ENCODE measurements around the gene TLNRD1.

The TLNRD1 gene

GRCh38 chr15:81002009-81002330 is 1.2 kb downstream of the TLNRD1 start:
- no peak for DNase-seq (ENCODE audit: low read depth in 2 of 2)

GRCh38 chr15:81002331-81003096 is 1.8 kb downstream of the TLNRD1 start:
- DNase-seq (ENCODE audit: low read depth in 2 of 2) = no peak

DNA sequence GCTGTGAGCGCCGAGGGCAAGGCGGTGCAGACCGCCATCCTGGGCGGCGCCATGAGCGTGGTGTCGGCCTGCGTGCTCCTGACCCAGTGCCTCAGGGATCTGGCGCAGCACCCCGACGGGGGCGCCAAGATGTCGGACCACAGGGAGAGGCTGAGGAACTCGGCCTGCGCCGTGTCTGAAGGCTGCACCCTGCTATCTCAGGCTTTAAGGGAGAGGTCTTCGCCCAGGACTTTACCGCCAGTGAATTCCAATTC is 2.3 kb downstream of the TLNRD1 start:
- no peak for DNase-seq (ENCODE audit: low read depth in 2 of 2)

DNA sequence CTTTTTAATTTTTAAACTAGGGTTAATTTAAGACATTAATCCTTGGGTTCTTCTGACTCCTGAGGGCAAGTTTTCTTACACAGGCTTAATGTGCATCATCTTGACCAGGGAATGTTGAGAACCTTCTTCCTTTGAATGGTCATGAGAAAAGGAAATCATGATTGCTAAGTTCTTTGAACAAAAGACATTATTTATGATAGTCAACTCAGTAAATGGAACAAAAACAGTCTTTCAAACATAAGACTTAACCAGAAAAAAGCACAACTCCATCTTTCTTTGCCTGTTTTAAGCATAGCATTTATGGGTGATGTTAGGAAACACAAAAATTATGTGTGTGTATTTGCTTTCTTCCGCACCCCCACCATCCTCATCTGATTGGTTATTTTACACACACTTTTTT is 5.4 kb downstream of the TLNRD1 start:
- no peak for DNase-seq (ENCODE audit: low read depth in 2 of 2)

- no peak for DNase-seq (ENCODE audit: low read depth in 2 of 2)
These were observed 6.8 kb downstream of the TLNRD1 start for GRCh38 chr15:81007428-81008064.

DNA sequence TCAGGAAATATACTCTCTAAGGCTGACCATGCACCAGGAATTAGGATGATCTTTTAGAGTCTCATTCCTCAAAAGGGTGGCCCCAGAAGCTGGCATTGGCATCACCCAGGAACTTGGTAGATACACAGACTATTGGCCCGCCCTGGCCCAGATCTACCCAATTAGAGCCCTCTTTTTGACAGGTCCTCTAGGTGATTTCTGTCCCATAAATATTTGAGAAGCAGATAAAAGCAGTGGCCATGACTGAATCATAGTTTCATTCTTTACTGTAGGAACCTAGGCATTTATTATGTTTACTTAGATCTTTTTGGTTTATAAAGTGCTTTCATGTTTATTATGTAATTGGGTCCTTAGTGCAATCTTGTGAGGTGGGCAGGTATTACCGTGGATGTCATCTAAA is 7.6 kb downstream of the TLNRD1 start:
- no peak for DNase-seq (ENCODE audit: low read depth in 2 of 2)

- no peak for DNase-seq (ENCODE audit: low read depth in 2 of 2)
These were observed 9.4 kb downstream of the TLNRD1 start for GRCh38 chr15:81010086-81010485.

DNA sequence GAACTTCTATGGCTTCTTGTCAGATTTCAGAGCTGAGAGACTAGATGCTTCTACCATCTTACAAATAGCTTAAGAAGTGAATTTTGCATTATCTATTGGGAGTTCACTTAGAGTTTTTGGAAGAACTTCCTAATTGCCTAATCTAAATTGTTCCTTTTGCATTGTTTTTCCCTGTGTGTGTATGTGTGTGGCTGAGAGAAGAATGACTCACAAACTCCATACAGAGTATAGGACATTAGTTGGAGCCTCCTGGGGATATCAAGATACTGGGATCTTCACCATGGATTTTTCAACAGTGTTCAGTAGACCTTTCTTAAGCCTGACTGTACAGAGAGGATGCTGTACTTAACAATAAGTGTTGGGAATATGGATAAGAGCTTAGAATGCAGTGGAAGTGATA is 10.9 kb downstream of the TLNRD1 start:
- no peak for DNase-seq (ENCODE audit: low read depth in 2 of 2)

DNA sequence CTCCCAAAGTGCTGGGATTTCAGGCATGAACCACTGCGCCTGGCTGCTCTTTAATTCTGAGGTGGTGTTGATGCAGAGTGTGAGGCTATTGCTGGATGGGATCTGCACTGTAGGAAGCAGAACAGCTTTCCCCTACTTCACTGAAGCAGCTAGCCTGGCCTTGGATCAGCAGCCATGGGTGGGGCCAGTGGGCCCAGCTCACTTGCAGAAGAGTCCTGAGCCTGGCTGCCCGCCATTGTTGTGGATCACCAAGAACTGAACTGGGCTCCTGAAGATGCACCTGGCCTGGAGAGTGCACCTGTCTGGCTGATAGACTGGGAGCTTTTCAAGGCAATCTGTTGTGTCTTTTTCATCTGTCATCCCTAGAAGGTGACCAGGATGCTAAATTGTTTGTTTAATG is 11.9 kb downstream of the TLNRD1 start:
- no peak for DNase-seq (ENCODE audit: low read depth in 2 of 2)

DNA sequence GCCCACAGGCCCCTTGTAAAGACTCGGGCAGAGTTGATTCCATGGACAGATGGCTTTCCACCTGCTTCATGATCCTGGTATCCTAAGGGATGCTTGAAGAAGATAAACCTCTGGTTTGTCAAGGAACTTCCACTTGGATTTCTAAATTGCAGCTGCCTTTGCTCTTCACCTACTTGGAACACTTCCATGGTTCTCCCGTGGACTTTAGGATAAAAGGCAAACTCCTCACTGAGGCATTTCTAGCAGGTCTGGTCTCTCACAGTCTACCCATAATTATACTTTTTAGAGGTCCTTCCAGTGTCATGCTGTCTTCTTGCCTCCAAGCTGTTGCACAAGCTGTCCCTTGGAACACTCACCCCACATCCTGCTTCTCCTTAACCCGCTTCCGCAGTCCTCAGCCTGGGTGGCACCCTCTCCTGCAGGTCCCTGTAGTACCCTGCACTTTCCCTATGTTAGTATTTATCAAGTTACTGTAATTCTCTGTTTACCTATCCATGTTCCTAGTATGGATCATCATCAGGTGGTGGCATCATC is 12.7 kb downstream of the TLNRD1 start:
- DNase-seq (ENCODE audit: low read depth in 2 of 2) = no peak

- no peak for DNase-seq (ENCODE audit: low read depth in 2 of 2)
These were observed 13.8 kb downstream of the TLNRD1 start for GRCh38 chr15:81014446-81015093.

GRCh38 chr15:81015621-81016488 is 15.1 kb downstream of the TLNRD1 start:
- DNase-seq (ENCODE audit: low read depth in 2 of 2) = no peak

- DNase-seq (ENCODE audit: low read depth in 2 of 2) = no peak
These were observed 15.9 kb downstream of the TLNRD1 start for GRCh38 chr15:81016489-81017068.

DNA sequence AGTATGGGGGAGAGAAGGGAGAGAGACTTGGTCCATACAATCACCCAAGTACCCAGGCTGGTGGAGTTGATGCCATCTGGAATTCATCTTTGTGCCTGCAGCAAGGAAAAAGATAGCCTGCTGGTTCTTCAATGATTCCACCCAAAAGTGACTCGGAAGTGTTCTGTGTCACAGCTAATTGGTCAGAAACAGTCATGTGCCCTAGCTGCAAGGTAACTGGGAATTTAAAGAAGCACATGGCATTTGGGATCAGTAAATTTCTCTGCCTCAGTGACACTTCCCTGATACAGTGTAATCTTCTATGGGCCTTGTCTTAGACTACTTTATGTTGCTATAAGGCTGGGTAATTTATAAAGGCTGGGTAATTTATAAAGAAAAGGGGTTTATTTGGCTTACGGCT is 17.5 kb downstream of the TLNRD1 start:
- no peak for DNase-seq (ENCODE audit: low read depth in 2 of 2)

DNA sequence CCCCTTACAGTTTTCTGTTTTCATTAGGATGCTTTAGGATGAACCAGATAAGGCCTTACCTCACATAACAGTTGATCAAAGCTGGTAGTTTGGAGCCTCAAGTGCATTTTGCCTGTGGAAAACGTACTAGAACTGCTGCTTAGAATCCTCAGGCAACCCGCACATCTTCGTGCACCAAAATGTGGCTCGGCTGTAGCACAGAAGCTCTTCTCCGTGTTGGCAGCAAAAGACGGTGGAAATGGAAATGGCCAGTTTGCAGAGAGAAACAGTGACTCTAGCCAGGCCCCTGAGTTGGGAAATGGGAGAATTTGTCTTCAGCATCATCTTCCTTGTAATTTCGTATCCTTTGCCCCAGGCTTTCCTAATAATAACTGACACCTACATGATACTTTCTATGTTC is 20.6 kb downstream of the TLNRD1 start:
- DNase-seq (ENCODE audit: low read depth in 2 of 2) = no peak

- DNase-seq (ENCODE audit: low read depth in 2 of 2) = no peak
These were observed 23.0 kb downstream of the TLNRD1 start for GRCh38 chr15:81023483-81024264.

GRCh38 chr15:81024265-81024872 is 23.6 kb downstream of the TLNRD1 start:
- no peak for DNase-seq (ENCODE audit: low read depth in 2 of 2)

DNA sequence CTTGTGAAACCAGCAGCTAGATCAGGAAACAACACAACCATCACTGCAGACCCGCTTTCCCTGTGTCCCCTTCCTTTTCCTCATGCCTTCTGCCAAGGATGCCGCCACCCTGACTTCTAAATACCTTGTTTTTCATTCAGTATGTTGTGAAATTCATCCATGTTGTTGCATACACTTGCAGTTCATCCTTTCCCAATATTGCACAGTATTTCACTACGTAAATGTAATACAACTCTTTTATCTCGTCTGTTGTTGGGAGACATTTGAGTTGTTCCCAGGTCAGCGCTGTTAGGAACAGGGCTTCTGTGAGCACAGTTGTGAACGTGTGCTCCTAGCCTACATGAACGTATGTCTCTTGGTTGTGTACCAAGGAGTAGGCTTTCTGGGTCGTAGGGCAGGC is 24.2 kb downstream of the TLNRD1 start:
- no peak for DNase-seq (ENCODE audit: low read depth in 2 of 2)

DNA sequence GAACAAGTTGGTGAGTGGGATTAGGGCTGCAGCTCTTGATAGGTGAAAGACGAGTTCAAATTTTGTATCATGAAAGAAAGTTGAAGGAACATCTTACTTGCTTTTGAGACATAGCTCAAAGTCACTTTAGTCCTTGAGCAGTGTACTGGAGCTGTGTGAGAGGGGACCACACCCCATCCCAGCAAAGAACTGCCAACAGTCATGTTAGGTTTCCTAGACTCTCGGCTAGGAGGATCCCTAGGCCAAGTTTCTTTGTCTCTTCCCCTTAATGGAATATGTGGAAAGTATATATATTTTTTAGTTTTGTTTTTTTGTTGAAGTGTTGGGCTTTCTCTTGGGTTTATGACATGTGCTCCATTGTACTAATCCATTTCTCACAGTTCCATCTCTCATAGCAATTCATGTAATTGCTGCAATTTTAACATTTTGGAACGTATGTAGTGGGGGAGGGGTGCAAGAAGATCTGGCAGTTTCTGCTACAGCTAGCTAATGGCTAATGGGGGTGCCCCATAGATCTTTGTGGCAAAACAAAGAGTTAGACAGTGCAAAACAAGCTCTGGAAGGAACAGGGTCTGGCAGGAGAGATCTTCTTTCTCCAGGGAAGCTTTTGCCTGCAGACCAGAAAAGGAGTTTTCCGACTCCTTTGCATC is 25.1 kb downstream of the TLNRD1 start:
- DNase-seq (ENCODE audit: low read depth in 2 of 2) = no peak

All from stimulated activated CD8-positive, alpha-beta memory T cell treated with anti-CD3 and anti-CD28 coated beads, Interleukin-15, amount 100 ng/mL, for 4 hours (primary cell).